ENCODE measurements around the gene ERICH3.
A peak's percentile ranks its signal among the peaks of the same experiment; 100 is the strongest.

Gene ERICH3

DNA sequence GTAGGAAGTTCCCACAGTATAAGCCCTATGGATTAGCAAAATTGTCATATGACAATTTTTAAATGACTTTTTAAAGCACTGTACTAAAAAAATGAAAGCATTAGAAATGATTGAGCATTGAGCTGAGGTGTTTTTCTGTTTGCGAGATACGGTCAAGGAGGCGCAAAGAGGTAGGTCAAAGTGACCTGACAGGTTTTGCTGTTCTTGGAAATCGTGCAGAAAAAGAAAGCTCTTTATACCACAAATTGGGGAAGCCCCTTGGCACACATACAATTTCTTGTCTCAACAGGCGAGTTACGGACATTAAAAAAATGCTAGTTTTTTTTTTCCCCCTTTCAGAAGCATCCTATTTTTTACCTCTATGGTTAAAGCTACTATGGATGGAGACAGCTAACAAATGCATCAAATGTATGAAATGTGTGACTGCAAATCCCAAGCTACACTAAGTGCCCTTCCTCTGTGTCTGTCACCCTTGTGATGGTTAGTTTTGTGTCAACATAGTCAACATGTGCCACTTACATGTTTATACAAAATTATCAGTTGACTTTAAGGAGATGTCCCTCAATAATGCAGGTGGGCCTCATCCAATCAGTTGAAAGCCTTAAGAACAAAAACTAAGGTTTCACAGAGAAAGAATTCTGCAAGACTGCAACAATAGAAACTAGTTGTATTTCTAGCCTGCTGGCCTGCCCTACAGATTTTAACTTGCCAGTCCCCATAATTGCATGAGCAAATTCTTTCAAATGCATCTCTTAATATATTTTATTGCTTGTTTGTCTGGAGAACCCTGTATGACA, 30.0 kb upstream of the ERICH3 start:
- H3K9me3 ChIP-seq (ENCODE audit: control insufficient read depth, low read length) = no peaks in the 10 kb centered on the region
- H3K14ac ChIP-seq (ENCODE audit: low read length in 2 of 2) = no peak overlapping the region
- H3K4ac ChIP-seq (ENCODE audit: low read depth in 1 of 2, low read length in 2 of 2) = no peak overlapping the region
- no peaks in the 10 kb centered on the region for H3K27me3 ChIP-seq (ENCODE audit: control insufficient read depth in 1 of 2, insufficient read depth in 1 of 2, low read length in 2 of 2)
- H2AK5ac ChIP-seq (ENCODE audit: low read length, severe bottlenecking) = no peak overlapping the region
- no peak overlapping the region for H4K8ac ChIP-seq (ENCODE audit: low read length)
- no peak overlapping the region for H3K18ac ChIP-seq (ENCODE audit: low read depth in 1 of 2, low read length in 2 of 2)
- H3K9ac ChIP-seq (ENCODE audit: low read length) = no peak overlapping the region
- no peak overlapping the region for H2BK5ac ChIP-seq (ENCODE audit: low read depth, low read length, poor library complexity, severe bottlenecking)
- no peak overlapping the region for H4K91ac ChIP-seq (ENCODE audit: low read length)
- peaks cover 0 to 58% of the 10 kb centered on the region in 2 experiments for H3K36me3 ChIP-seq (ENCODE audit: control insufficient read depth in 1 of 2, insufficient read depth in 2 of 2, low read depth in 1 of 2, low read length in 2 of 2)
- H3K27ac ChIP-seq (ENCODE audit: low read length, poor library complexity, severe bottlenecking) = no peak overlapping the region
- no peak overlapping the region for H2BK120ac ChIP-seq (ENCODE audit: low read depth, low read length)
- no peak overlapping the region for H3K23ac ChIP-seq (ENCODE audit: low read length in 2 of 2)
- WGBS = 92% methylated on average over 4 of the region's 6 CpGs
- no peak overlapping the region for H2AFZ ChIP-seq (ENCODE audit: low read depth, low read length)
- H3K4me2 ChIP-seq (ENCODE audit: low read length, poor library complexity, severe bottlenecking) = no peak overlapping the region
- H3K4me1 ChIP-seq (ENCODE audit: control insufficient read depth, insufficient read depth, low read depth, low read length) = no peaks in the 10 kb centered on the region
- H2BK15ac ChIP-seq (ENCODE audit: low read depth, poor library complexity, severe bottlenecking) = no peak overlapping the region
- no peak overlapping the region for H2BK12ac ChIP-seq (ENCODE audit: low read length in 2 of 2)
- no peak for DNase-seq
- H3K79me1 ChIP-seq (replicated peaks; ENCODE audit: low read length, poor library complexity, severe bottlenecking) = no peaks in the 10 kb centered on the region
- no peak overlapping the region for H3K4me3 ChIP-seq (ENCODE audit: insufficient read depth in 1 of 2, low read depth in 1 of 2, low read length in 2 of 2)

DNA sequence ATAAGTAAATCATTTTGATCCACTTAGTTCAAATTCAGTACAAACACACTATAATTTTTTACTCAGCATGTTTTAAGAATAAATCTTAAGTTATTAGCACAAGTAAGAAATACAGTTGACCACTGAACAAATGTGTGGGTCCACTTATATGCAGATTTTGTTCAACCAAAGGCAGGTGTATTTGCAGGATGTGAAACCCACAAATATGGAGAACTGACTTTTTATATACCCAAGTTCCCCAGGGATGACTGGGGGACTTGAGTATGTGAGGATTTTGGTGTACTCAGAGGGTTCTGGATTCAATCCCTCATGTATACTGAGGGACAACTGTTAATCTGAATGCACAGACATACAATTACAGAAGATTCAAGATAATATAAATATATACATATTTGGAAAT, 25.7 kb upstream of the ERICH3 start:
- no peak overlapping the region for H2AK5ac ChIP-seq (ENCODE audit: low read length, severe bottlenecking)
- no peak overlapping the region for H3K27ac ChIP-seq (ENCODE audit: low read length, poor library complexity, severe bottlenecking)
- H3K18ac ChIP-seq (ENCODE audit: low read depth in 1 of 2, low read length in 2 of 2) = no peak overlapping the region
- H4K8ac ChIP-seq (ENCODE audit: low read length) = no peak overlapping the region
- no peaks in the 10 kb centered on the region for H3K79me1 ChIP-seq (replicated peaks; ENCODE audit: low read length, poor library complexity, severe bottlenecking)
- H3K36me3 ChIP-seq (ENCODE audit: control insufficient read depth in 1 of 2, insufficient read depth in 2 of 2, low read depth in 1 of 2, low read length in 2 of 2) = peaks cover 0 to 24% of the 10 kb centered on the region in 2 experiments
- H2BK12ac ChIP-seq (ENCODE audit: low read length in 2 of 2) = no peak overlapping the region
- H3K14ac ChIP-seq (ENCODE audit: low read length in 2 of 2) = no peak overlapping the region
- H3K27me3 ChIP-seq (ENCODE audit: control insufficient read depth in 1 of 2, insufficient read depth in 1 of 2, low read length in 2 of 2) = no peaks in the 10 kb centered on the region
- no peak overlapping the region for H3K4me3 ChIP-seq (ENCODE audit: insufficient read depth in 1 of 2, low read depth in 1 of 2, low read length in 2 of 2)
- H3K4ac ChIP-seq (ENCODE audit: low read depth in 1 of 2, low read length in 2 of 2) = no peak overlapping the region
- H4K91ac ChIP-seq (ENCODE audit: low read length) = no peak overlapping the region
- H2BK120ac ChIP-seq (ENCODE audit: low read depth, low read length) = no peak overlapping the region
- H3K9ac ChIP-seq (ENCODE audit: low read length) = no peak overlapping the region
- no peak overlapping the region for H2BK5ac ChIP-seq (ENCODE audit: low read depth, low read length, poor library complexity, severe bottlenecking)
- no peak overlapping the region for H2AFZ ChIP-seq (ENCODE audit: low read depth, low read length)
- no peaks in the 10 kb centered on the region for H3K9me3 ChIP-seq (ENCODE audit: control insufficient read depth, low read length)
- DNase-seq = no peak
- H3K23ac ChIP-seq (ENCODE audit: low read length in 2 of 2) = no peak overlapping the region
- H3K4me2 ChIP-seq (ENCODE audit: low read length, poor library complexity, severe bottlenecking) = no peak overlapping the region
- no peaks in the 10 kb centered on the region for H3K4me1 ChIP-seq (ENCODE audit: control insufficient read depth, insufficient read depth, low read depth, low read length)
- H2BK15ac ChIP-seq (ENCODE audit: low read depth, poor library complexity, severe bottlenecking) = no peak overlapping the region

DNA sequence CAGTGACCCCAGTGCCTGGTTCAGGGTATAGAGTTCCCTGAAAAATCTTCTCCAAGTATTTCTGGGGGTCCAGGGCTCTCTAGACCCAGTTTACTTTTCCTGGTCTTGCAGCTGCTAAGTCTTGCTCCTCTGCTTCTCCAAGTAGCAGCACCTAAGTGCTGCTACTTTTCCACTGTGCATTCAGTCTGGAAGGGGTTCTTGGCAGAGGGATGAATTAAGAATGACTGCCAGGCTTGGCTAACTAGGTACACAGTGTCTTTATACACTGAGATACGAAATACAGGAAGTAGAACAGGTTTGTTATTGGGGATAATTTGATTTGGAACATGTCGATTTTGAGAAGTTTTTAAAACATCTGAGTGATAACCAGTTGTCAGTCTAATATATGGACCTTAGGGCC, 24.2 kb upstream of the ERICH3 start:
- Histone ChIP-seq H3K14ac (ENCODE audit: low read length in 2 of 2) (no peak overlapping the region), H3K23ac (ENCODE audit: low read length in 2 of 2) (no peak overlapping the region), H3K79me1 (replicated peaks; ENCODE audit: low read length, poor library complexity, severe bottlenecking) (no peaks in the 10 kb centered on the region), H3K18ac (ENCODE audit: low read depth in 1 of 2, low read length in 2 of 2) (no peak overlapping the region), H3K9me3 (ENCODE audit: control insufficient read depth, low read length) (no peaks in the 10 kb centered on the region), H3K4me1 (ENCODE audit: control insufficient read depth, insufficient read depth, low read depth, low read length) (no peaks in the 10 kb centered on the region), H2AFZ (ENCODE audit: low read depth, low read length) (no peak overlapping the region), H3K27ac (ENCODE audit: low read length, poor library complexity, severe bottlenecking) (no peak overlapping the region), H3K4me2 (ENCODE audit: low read length, poor library complexity, severe bottlenecking) (no peak overlapping the region), H3K4ac (ENCODE audit: low read depth in 1 of 2, low read length in 2 of 2) (no peak overlapping the region), H2BK120ac (ENCODE audit: low read depth, low read length) (no peak overlapping the region), H2AK5ac (ENCODE audit: low read length, severe bottlenecking) (no peak overlapping the region), H2BK5ac (ENCODE audit: low read depth, low read length, poor library complexity, severe bottlenecking) (no peak overlapping the region), H4K91ac (ENCODE audit: low read length) (no peak overlapping the region), H3K27me3 (ENCODE audit: control insufficient read depth in 1 of 2, insufficient read depth in 1 of 2, low read length in 2 of 2) (no peaks in the 10 kb centered on the region), H3K36me3 (ENCODE audit: control insufficient read depth in 1 of 2, insufficient read depth in 2 of 2, low read depth in 1 of 2, low read length in 2 of 2) (peaks cover 0 to 9% of the 10 kb centered on the region in 2 experiments), H4K8ac (ENCODE audit: low read length) (no peak overlapping the region), H3K9ac (ENCODE audit: low read length) (no peak overlapping the region), H3K4me3 (ENCODE audit: insufficient read depth in 1 of 2, low read depth in 1 of 2, low read length in 2 of 2) (no peak overlapping the region), H2BK15ac (ENCODE audit: low read depth, poor library complexity, severe bottlenecking) (no peak overlapping the region), H2BK12ac (ENCODE audit: low read length in 2 of 2) (no peak overlapping the region)
- 71% methylated on average over 2 of the region's 2 CpGs for WGBS
- no peak for DNase-seq

DNA sequence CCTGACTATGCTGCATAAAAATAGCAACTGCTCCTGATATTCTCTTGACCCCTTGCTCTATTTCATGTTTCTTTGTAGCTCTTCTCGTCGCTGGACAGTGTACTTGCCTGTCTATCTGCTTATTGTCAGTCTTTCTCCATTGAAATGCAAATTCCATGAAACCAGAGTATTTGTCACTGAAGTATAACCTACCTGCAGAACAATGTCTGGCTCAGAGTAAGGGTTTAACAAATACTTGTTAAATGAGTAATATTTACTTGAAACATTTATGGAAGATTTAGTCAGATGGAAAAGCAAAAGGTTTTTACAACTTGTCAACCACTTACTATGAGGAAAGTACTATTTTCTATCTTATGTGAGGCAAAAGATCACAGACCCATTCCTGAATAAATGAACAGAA, 19.9 kb upstream of the ERICH3 start:
- no peak overlapping the region for H3K4ac ChIP-seq (ENCODE audit: low read depth in 1 of 2, low read length in 2 of 2)
- H3K18ac ChIP-seq (ENCODE audit: low read depth in 1 of 2, low read length in 2 of 2) = no peak overlapping the region
- H4K8ac ChIP-seq (ENCODE audit: low read length) = no peak overlapping the region
- H3K4me1 ChIP-seq (ENCODE audit: control insufficient read depth, insufficient read depth, low read depth, low read length) = no peaks in the 10 kb centered on the region
- no peak overlapping the region for H2AFZ ChIP-seq (ENCODE audit: low read depth, low read length)
- no peak overlapping the region for H3K4me3 ChIP-seq (ENCODE audit: insufficient read depth in 1 of 2, low read depth in 1 of 2, low read length in 2 of 2)
- no peak overlapping the region for H2AK5ac ChIP-seq (ENCODE audit: low read length, severe bottlenecking)
- 79% methylated on average over 2 of the region's 2 CpGs for WGBS
- H4K91ac ChIP-seq (ENCODE audit: low read length) = no peak overlapping the region
- no peak overlapping the region for H2BK5ac ChIP-seq (ENCODE audit: low read depth, low read length, poor library complexity, severe bottlenecking)
- no peak overlapping the region for H3K14ac ChIP-seq (ENCODE audit: low read length in 2 of 2)
- no peak overlapping the region for H2BK15ac ChIP-seq (ENCODE audit: low read depth, poor library complexity, severe bottlenecking)
- no peaks in the 10 kb centered on the region for H3K9me3 ChIP-seq (ENCODE audit: control insufficient read depth, low read length)
- DNase-seq = no peak
- H2BK120ac ChIP-seq (ENCODE audit: low read depth, low read length) = no peak overlapping the region
- no peaks in the 10 kb centered on the region for H3K79me1 ChIP-seq (replicated peaks; ENCODE audit: low read length, poor library complexity, severe bottlenecking)
- no peaks in the 10 kb centered on the region for H3K27me3 ChIP-seq (ENCODE audit: control insufficient read depth in 1 of 2, insufficient read depth in 1 of 2, low read length in 2 of 2)
- peak overlapping the region; percentile 6 for H3K27ac ChIP-seq (ENCODE audit: low read length, poor library complexity, severe bottlenecking)
- no peak overlapping the region for H3K4me2 ChIP-seq (ENCODE audit: low read length, poor library complexity, severe bottlenecking)
- H3K9ac ChIP-seq (ENCODE audit: low read length) = no peak overlapping the region
- H2BK12ac ChIP-seq (ENCODE audit: low read length in 2 of 2) = no peak overlapping the region
- no peak overlapping the region for H3K23ac ChIP-seq (ENCODE audit: low read length in 2 of 2)
- no peaks in the 10 kb centered on the region for H3K36me3 ChIP-seq (ENCODE audit: control insufficient read depth in 1 of 2, insufficient read depth in 2 of 2, low read depth in 1 of 2, low read length in 2 of 2)

Data from mesenchymal stem cell (in vitro differentiated cells and primary cell).